IPS-11a (cell line): ENCODE results near the gene CFAP45.

Source experiments
- H3K4me3 ChIP-seq: one replicate; pipeline ENCODE4 v1.5.1; 2013; ENCODE audit warnings: low read depth, low read length, control low read depth

CFAP45 gene

GRCh38 chr1:159880430-159880829 lies 19.5 kb downstream of the CFAP45 start:
- H3K4me3 ChIP-seq: no peak overlapping the region

GRCh38 chr1:159879977-159880376 lies 20.0 kb downstream of the CFAP45 start:
- H3K4me3 ChIP-seq: no peak overlapping the region

GRCh38 chr1:159879136-159879535 lies 20.8 kb downstream of the CFAP45 start:
- H3K4me3 ChIP-seq: no peak overlapping the region

GRCh38 chr1:159877695-159878444 lies 22.1 kb downstream of the CFAP45 start:
- H3K4me3 ChIP-seq: no peak overlapping the region

GRCh38 chr1:159873530-159874143 lies 26.3 kb downstream of the CFAP45 start:
- H3K4me3 ChIP-seq: no peak overlapping the region

- no peak overlapping the region for H3K4me3 ChIP-seq
Measured at GRCh38 chr1:159872891-159873290, 27.1 kb downstream of the CFAP45 start.

GRCh38 chr1:159870704-159871103 lies 29.3 kb downstream of the CFAP45 start:
- H3K4me3 ChIP-seq: no peak overlapping the region

- H3K4me3 ChIP-seq: no peak overlapping the region
Measured at GRCh38 chr1:159869607-159870006, 30.4 kb downstream of the CFAP45 start.

GRCh38 chr1:159869173-159869572 lies 30.8 kb downstream of the CFAP45 start:
- H3K4me3 ChIP-seq: no peak overlapping the region

- H3K4me3 ChIP-seq: no peak overlapping the region
Measured at GRCh38 chr1:159868766-159869165, 31.2 kb downstream of the CFAP45 start.

GRCh38 chr1:159867664-159868026 lies 32.3 kb downstream of the CFAP45 start:
- H3K4me3 ChIP-seq: no peak overlapping the region

- no peak overlapping the region for H3K4me3 ChIP-seq
Measured at GRCh38 chr1:159866905-159867663, 32.9 kb downstream of the CFAP45 start.

GRCh38 chr1:159866066-159866465 lies 33.9 kb downstream of the CFAP45 start:
- H3K4me3 ChIP-seq: no peak overlapping the region

GRCh38 chr1:159864262-159864661 lies 35.7 kb downstream of the CFAP45 start:
- no peak overlapping the region for H3K4me3 ChIP-seq

GRCh38 chr1:159862557-159862956 lies 37.4 kb downstream of the CFAP45 start, which contains the start of gene VSIG8:
TSS of gene VSIG8 (minus strand) at chr1:159862657. CDS start at chr1:159862521, 136 bp downstream.
- no peak within 1 kb of the TSS for H3K4me3 ChIP-seq

GRCh38 chr1:159862031-159862430 lies 37.9 kb downstream of the CFAP45 start:
- no peak overlapping the region for H3K4me3 ChIP-seq

- H3K4me3 ChIP-seq: no peak overlapping the region
Measured at GRCh38 chr1:159861218-159861617, 38.7 kb downstream of the CFAP45 start.

- H3K4me3 ChIP-seq: no peak overlapping the region
Measured at GRCh38 chr1:159860456-159860855, 39.5 kb downstream of the CFAP45 start.

GRCh38 chr1:159859767-159860322 lies 40.1 kb downstream of the CFAP45 start:
- no peak overlapping the region for H3K4me3 ChIP-seq

- no peak overlapping the region for H3K4me3 ChIP-seq
Measured at GRCh38 chr1:159857889-159858288, 42.1 kb downstream of the CFAP45 start.

GRCh38 chr1:159856576-159856975 lies 43.4 kb downstream of the CFAP45 start:
- H3K4me3 ChIP-seq: no peak overlapping the region

- H3K4me3 ChIP-seq: no peak overlapping the region
Measured at GRCh38 chr1:159855709-159856108, 44.3 kb downstream of the CFAP45 start.
